ENCODE results near the gene IFNA7.
"Not testable (repeated sequence)": the region's sequence is repeated elsewhere in the genome, so short reads cannot be mapped to it uniquely, and the experiment has no call there.

IFNA7 gene

GRCh38 chr9:21202105-21202504, at the start of gene IFNA7:
Gene IFNA7 (minus strand): TSS chr9:21202205. CDS start chr9:21202165, 40 bp downstream.
- FAIRE-seq: not testable (repeated sequence)

GRCh38 chr9:21251638-21252037, 49.6 kb upstream of the IFNA7 start:
- FAIRE-seq: no peak

- no peak for FAIRE-seq
Observed at GRCh38 chr9:21251190-21251589, 49.2 kb upstream of the IFNA7 start.

- FAIRE-seq: no peak
Observed at GRCh38 chr9:21244836-21245235, 42.8 kb upstream of the IFNA7 start.

- FAIRE-seq: no peak
Observed at GRCh38 chr9:21239911-21240310, 37.9 kb upstream of the IFNA7 start, which contains the start of gene IFNA14. Gene IFNA14 (minus strand): TSS chr9:21240005. CDS start chr9:21239935, 70 bp downstream.

GRCh38 chr9:21236360-21236714, 34.3 kb upstream of the IFNA7 start:
- not testable (repeated sequence) for FAIRE-seq

GRCh38 chr9:21235468-21236359, 33.7 kb upstream of the IFNA7 start:
- peak; percentile 57 for FAIRE-seq

GRCh38 chr9:21234153-21234687, 32.2 kb upstream of the IFNA7 start:
- FAIRE-seq: no peak

- FAIRE-seq: no peak
Observed at GRCh38 chr9:21233258-21233657, 31.3 kb upstream of the IFNA7 start.

- no peak for FAIRE-seq
Observed at GRCh38 chr9:21228122-21228521, 26.1 kb upstream of the IFNA7 start, which contains the start of gene IFNA17. Gene IFNA17 (minus strand): TSS chr9:21228222. CDS start chr9:21228173, 49 bp downstream.

- FAIRE-seq: not testable (repeated sequence)
Observed at GRCh38 chr9:21217211-21217610, 15.2 kb upstream of the IFNA7 start, which contains the start of gene IFNA16. Gene IFNA16 (minus strand): TSS chr9:21217311. CDS start chr9:21217305, 6 bp downstream.

- FAIRE-seq: peak; percentile 42
Observed at GRCh38 chr9:21213411-21214326, 11.7 kb upstream of the IFNA7 start.

- not testable (repeated sequence) for FAIRE-seq
Observed at GRCh38 chr9:21212160-21212559, 10.2 kb upstream of the IFNA7 start.

- not testable (repeated sequence) for FAIRE-seq
Observed at GRCh38 chr9:21210782-21211181, 8.8 kb upstream of the IFNA7 start.

- FAIRE-seq: no peak
Observed at GRCh38 chr9:21210311-21210710, 8.3 kb upstream of the IFNA7 start.

- not testable (repeated sequence) for FAIRE-seq
Observed at GRCh38 chr9:21207043-21207442, 5.0 kb upstream of the IFNA7 start, which contains the start of gene IFNA10. Gene IFNA10 (minus strand): TSS chr9:21207143. CDS start chr9:21207097, 46 bp downstream.

GRCh38 chr9:21205204-21205603, 3.2 kb upstream of the IFNA7 start:
- FAIRE-seq: no peak

GRCh38 chr9:21194867-21195776, 6.9 kb downstream of the IFNA7 start:
- not testable (repeated sequence) for FAIRE-seq

- FAIRE-seq: not testable (repeated sequence)
Observed at GRCh38 chr9:21187487-21187886, 14.5 kb downstream of the IFNA7 start, which contains the start of gene IFNA4. Gene IFNA4 (minus strand): TSS chr9:21187587. CDS start chr9:21187531, 56 bp downstream.

- peak; percentile 75 for FAIRE-seq
Observed at GRCh38 chr9:21182810-21183736, 18.9 kb downstream of the IFNA7 start.

Data from G401.6 (cell line).